Loucy (cell line): Measurements from ENCODE around the gene USP9Y.

Experiments used
- CTCF ChIP-seq: fragments of 200-600 bp; sonication (generic); conservative IDR thresholded peaks from 2 replicates; pipeline ENCODE4 v1.5.1; 2014; ENCODE audit warnings: mild to moderate bottlenecking, antibody characterized with exemption, low read length
- EZH2phosphoT487 ChIP-seq: fragments of 200-600 bp; IDR thresholded peaks from 2 replicates; pipeline ENCODE4 v1.6.1; 2018; ENCODE audit warnings: antibody characterized with exemption, mild to moderate bottlenecking, moderate library complexity, borderline replicate concordance

- no peak for TF ChIP-seq CTCF
- no peak for TF ChIP-seq EZH2phosphoT487
These were observed 32.6 kb downstream of the USP9Y start for GRCh38 chrY:12733625-12734024.
